HCT116 (cell line): ENCODE measurements around the gene CCDC154. TPM values are rescaled to one million over a fixed set of nuclear protein-coding genes. Genes with fewer than 3 reads are reported as not detected.

ENCODE experiments used
- ATAC-seq: fragments of 200-7000 bp; cut with Tn5 transposase; 2 replicates; pipeline ENCODE4 v1.9.1; 2020; ENCODE audit warnings: mild to moderate bottlenecking, moderate library complexity
- BruUV-seq: library from RNA; stranded (reverse); fragments of 400-500 nt; replicated peaks from 2 replicates; lab custom pipeline; 2021; lab: Mats Ljungman, UMichigan
- CTCF ChIA-PET: fragments of 300-600 bp; sonication (Branson Sonifier 250); formaldehyde crosslinking; loops from one replicate; lab custom pipeline; 2021; ENCODE audit warnings: antibody characterized with exemption; lab: Charles Lee
- POLR2A ChIA-PET: fragments of 300-600, 350-600 bp; sonication (Branson Sonifier 250); formaldehyde crosslinking; loops from one replicate; lab custom pipeline; 2021; ENCODE audit warnings: antibody characterized with exemption; lab: Charles Lee
- RAD21 ChIA-PET, 2 experiments: fragments of 300-600 bp; sonication (Branson Sonifier 250); formaldehyde crosslinking; loops; one replicate each; lab custom pipeline; 2023; ENCODE audit warnings: low total read pairs in 2 of 2; ENCODE audit not compliant: uncharacterized antibody in 2 of 2, unreplicated experiment in 2 of 2, low non-redundant PET in 1 of 2; lab: Charles Lee
- DNase-seq: peaks from one replicate; pipeline ENCODE4 v3.0.0-alpha.2; 2010; ENCODE audit warnings: low read depth, low spot score
- H2AFZ ChIP-seq: fragments of 200-600 bp; shearing (Covaris generic), sonication (generic); 2 replicates; pipeline ENCODE4 v1.6.1; 2017; ENCODE audit warnings: low read depth, mixed run types, mixed read lengths, antibody characterized with exemption, low read length; ENCODE audit not compliant: poor library complexity, severe bottlenecking
- H3K27ac ChIP-seq: 2 replicates; pipeline ENCODE4 v1.5.1; 2012; ENCODE audit warnings: low read depth, low read length
- H3K27me3 ChIP-seq: fragments of 200-600 bp; sonication (generic); 2 replicates; pipeline ENCODE4 v1.6.1; 2016; ENCODE audit warnings: mixed run types, low read length, mixed read lengths; ENCODE audit not compliant: insufficient read depth
- H3K36me3 ChIP-seq, 2 experiments: fragments of 200-500 bp in 1 of 2; fragments of 200-600 bp in 1 of 2; sonication (Bioruptor generic) in 1 of 2; sonication (generic) in 1 of 2; 2 replicates each; pipeline versions ENCODE4 v1.5.1 to v1.6.1; 2014 to 2016; ENCODE audit warnings: low read length in 2 of 2, inconsistent platforms in 1 of 2, mixed read lengths in 1 of 2, mixed run types in 1 of 2; ENCODE audit not compliant: insufficient read depth in 2 of 2, control insufficient read depth in 1 of 2
- H3K4me1 ChIP-seq, 2 experiments: fragments of 200-600 bp in 1 of 2; sonication (generic) in 1 of 2; 2 replicates each; pipeline versions ENCODE4 v1.5.1 to v1.6.1; 2012 to 2017; ENCODE audit warnings: low read length in 2 of 2, inconsistent platforms in 1 of 2, mild to moderate bottlenecking in 1 of 2, mixed read lengths in 1 of 2, mixed run types in 1 of 2, moderate library complexity in 1 of 2; ENCODE audit not compliant: insufficient read depth in 2 of 2, control insufficient read depth in 1 of 2
- H3K4me2 ChIP-seq: fragments of 200-600 bp; sonication (generic); 2 replicates; pipeline ENCODE4 v1.6.1; 2017; ENCODE audit warnings: mixed run types, low read length, mixed read lengths
- H3K4me3 ChIP-seq, 2 experiments: fragments of 200-600 bp in 1 of 2; sonication (generic) in 1 of 2; replicated peaks in 1 of 2; 2 replicates each; pipeline ENCODE4 v1.5.1; 2011 to 2016; ENCODE audit warnings: low read length in 2 of 2, control low read depth in 1 of 2, low read depth in 1 of 2, mild to moderate bottlenecking in 1 of 2, mixed read lengths in 1 of 2, mixed run types in 1 of 2
- H3K79me2 ChIP-seq: fragments of 200-600 bp; sonication (generic); 2 replicates; pipeline ENCODE4 v1.6.1; 2017; ENCODE audit warnings: mild to moderate bottlenecking, mixed run types, low read length, moderate library complexity, mixed read lengths; ENCODE audit not compliant: insufficient read depth
- H3K9ac ChIP-seq: fragments of 200-600 bp; sonication (generic); 2 replicates; pipeline ENCODE4 v1.6.1; 2016; ENCODE audit warnings: low read length, mixed read lengths
- H3K9me2 ChIP-seq: fragments of 200-600 bp; sonication (generic), shearing (Covaris generic); 2 replicates; pipeline ENCODE4 v1.6.1; 2017; ENCODE audit warnings: mixed run types, mild to moderate bottlenecking, moderate library complexity; ENCODE audit not compliant: insufficient read depth
- H3K9me3 ChIP-seq, 2 experiments: fragments of 200-500 bp in 1 of 2; fragments of 200-600 bp in 1 of 2; sonication (Bioruptor generic) in 1 of 2; sonication (generic) in 1 of 2; 2 replicates each; pipeline ENCODE4 v1.6.1; 2014 to 2017; ENCODE audit warnings: low read length in 2 of 2, mixed read lengths in 2 of 2, inconsistent platforms in 1 of 2, low read depth in 1 of 2, mild to moderate bottlenecking in 1 of 2, mixed run types in 1 of 2, moderate library complexity in 1 of 2; ENCODE audit not compliant: control insufficient read depth in 1 of 2, insufficient read depth in 1 of 2
- H4K20me1 ChIP-seq: fragments of 200-600 bp; sonication (generic), shearing (Covaris generic); 2 replicates; pipeline ENCODE4 v1.6.1; 2017; ENCODE audit warnings: mixed run types, mild to moderate bottlenecking, moderate library complexity; ENCODE audit not compliant: insufficient read depth
- CEBPB ChIP-seq: IDR thresholded peaks from 2 replicates; pipeline ENCODE4 v1.6.1; 2012; ENCODE audit warnings: low read depth
- CTCF ChIP-seq, 3 experiments: fragments of 200-600 bp in 1 of 3; sonication (generic) in 1 of 3; IDR thresholded peaks in 2 of 3; conservative IDR thresholded peaks in 1 of 3; 2 replicates each; pipeline ENCODE4 v1.5.1; 2012 to 2017; ENCODE audit warnings: low read depth in 2 of 3, low read length in 2 of 3, antibody characterized with exemption in 1 of 3, borderline replicate concordance in 1 of 3, control low read depth in 1 of 3, mild to moderate bottlenecking in 1 of 3, mixed read lengths in 1 of 3, mixed run types in 1 of 3, moderate library complexity in 1 of 3; ENCODE audit not compliant: insufficient read depth in 1 of 3
- ELF1 ChIP-seq: IDR thresholded peaks from 2 replicates; pipeline ENCODE4 v1.6.1; 2012; ENCODE audit warnings: low read depth, borderline replicate concordance
- EZH2 ChIP-seq: fragments of 200-600 bp; sonication (generic); IDR thresholded peaks from 2 replicates; pipeline ENCODE4 v1.6.1; 2017; ENCODE audit warnings: antibody characterized with exemption, mixed run types
- EZH2phosphoT487 ChIP-seq: fragments of 200-600 bp; IDR thresholded peaks from 2 replicates; pipeline ENCODE4 v1.6.1; 2018; ENCODE audit warnings: antibody characterized with exemption, borderline replicate concordance
- FOSL1 ChIP-seq: IDR thresholded peaks from 2 replicates; pipeline ENCODE4 v1.6.1; 2012; ENCODE audit warnings: low read depth
- JUND ChIP-seq: IDR thresholded peaks from 2 replicates; pipeline ENCODE4 v1.6.1; 2012
- MAX ChIP-seq: IDR thresholded peaks from 2 replicates; pipeline ENCODE4 v1.6.1; 2012
- POLR2A ChIP-seq: IDR thresholded peaks from 2 replicates; pipeline ENCODE4 v1.7.0; 2011; ENCODE audit warnings: borderline replicate concordance; ENCODE audit not compliant: insufficient read depth, insufficient read length; ENCODE audit errors: extremely low read depth
- RAD21 ChIP-seq: IDR thresholded peaks from 2 replicates; pipeline ENCODE4 v1.6.1; 2012; ENCODE audit warnings: low read depth, mild to moderate bottlenecking
- SIN3A ChIP-seq: IDR thresholded peaks from 2 replicates; pipeline ENCODE4 v1.6.1; 2012; ENCODE audit warnings: low read depth
- SRF ChIP-seq: IDR thresholded peaks from 2 replicates; pipeline ENCODE4 v1.6.1; 2012; ENCODE audit warnings: low read depth
- TCF7L2 ChIP-seq: IDR thresholded peaks from 2 replicates; pipeline ENCODE4 v1.7.0; 2011; ENCODE audit warnings: borderline replicate concordance, inconsistent platforms; ENCODE audit not compliant: insufficient read depth, insufficient read length; ENCODE audit errors: extremely low read depth
- YY1 ChIP-seq: IDR thresholded peaks from 2 replicates; pipeline ENCODE4 v1.6.1; 2011; ENCODE audit warnings: low read length, low read depth, moderate library complexity, mild to moderate bottlenecking; ENCODE audit not compliant: insufficient replicate concordance; ENCODE audit errors: extremely low read depth
- ZFX ChIP-seq: fragments of 450-650 bp; IDR thresholded peaks from 2 replicates; pipeline ENCODE4 v1.6.1; 2017
- ZNF274 ChIP-seq: fragments of 200-500 bp; sonication (Bioruptor generic); IDR thresholded peaks from 2 replicates; pipeline ENCODE4 v1.6.1; 2014; ENCODE audit warnings: mild to moderate bottlenecking, low read depth, low read length, inconsistent platforms
- intact Hi-C: fragments of 100-400 bp; cut with micrococcal nuclease; formaldehyde crosslinking; loops from 2 replicates; pipeline ENCODE4 v1.10.0; 2022
- total RNA-seq: library from RNA; stranded (reverse); gene quantifications from one replicate; pipeline ENCODE4 v1.2.1, GENCODE V29; 2021; ENCODE audit not compliant: unreplicated experiment
- TF ChIP-seq, protein P1 (sequence below): IDR thresholded peaks from 2 replicates; pipeline ENCODE4 v1.6.1; 2012
- TF ChIP-seq, protein P2 (sequence below): IDR thresholded peaks from 2 replicates; pipeline ENCODE4 v1.6.1; 2012; ENCODE audit warnings: low read depth
- TF ChIP-seq, protein P3 (sequence below): IDR thresholded peaks from 2 replicates; pipeline ENCODE4 v1.6.1; 2011; ENCODE audit warnings: mild to moderate bottlenecking, low read length, moderate library complexity; ENCODE audit not compliant: insufficient replicate concordance; ENCODE audit errors: extremely low read depth

Gene CCDC154
- total RNA-seq, 1 experiment from 2014 or later: 1.7 TPM

DNA sequence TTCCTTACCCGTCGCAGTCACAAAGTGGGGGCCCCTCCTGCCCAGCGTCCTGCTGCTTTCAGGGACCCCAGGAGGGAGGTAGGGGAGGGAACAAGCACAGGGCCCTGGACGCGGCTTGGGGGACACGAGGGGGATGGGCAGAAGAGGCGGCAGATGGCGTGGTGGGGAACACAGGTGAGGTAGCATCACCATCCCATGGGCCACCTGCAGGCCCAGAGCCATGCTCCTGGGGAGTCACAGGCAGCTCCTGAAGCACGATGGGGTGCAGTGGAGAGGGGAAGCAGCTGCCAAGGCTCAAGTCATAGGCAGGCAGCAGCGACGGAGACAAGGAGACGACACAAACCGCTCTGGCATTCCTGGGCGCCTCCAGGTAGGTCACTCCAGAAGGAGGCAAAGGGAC lies 40.6 kb downstream of the CCDC154 start:
- no peaks in the 10 kb centered on the region for H3K36me3 ChIP-seq
- H3K4me2 ChIP-seq: no peak overlapping the region
- H3K27me3 ChIP-seq: no peaks in the 10 kb centered on the region
- ATAC-seq: no peak
- no TSS peak for BruUV-seq
- no peaks in the 10 kb centered on the region for H4K20me1 ChIP-seq
- H3K9me2 ChIP-seq: no peaks in the 10 kb centered on the region
- no peaks in the 10 kb centered on the region for H3K9me3 ChIP-seq
- no peak overlapping the region for H3K9ac ChIP-seq
- H3K79me2 ChIP-seq: 0 out of 2 replicates have a peak, but pooled peaks cover 4% of the 10 kb centered on the region
- ChIA-PET CTCF (no interaction called here), POLR2A (no interaction called here), RAD21 (no interaction called here)
- intact Hi-C loops: no loop called here
- H3K4me1 ChIP-seq: peaks cover 9 to 12% of the 10 kb centered on the region in 2 experiments
- no peak overlapping the region for H3K27ac ChIP-seq
- TF ChIP-seq, protein P1, sequence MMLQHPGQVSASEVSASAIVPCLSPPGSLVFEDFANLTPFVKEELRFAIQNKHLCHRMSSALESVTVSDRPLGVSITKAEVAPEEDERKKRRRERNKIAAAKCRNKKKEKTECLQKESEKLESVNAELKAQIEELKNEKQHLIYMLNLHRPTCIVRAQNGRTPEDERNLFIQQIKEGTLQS: no peak
- no peak for TF ChIP-seq CTCF (IDR thresholded peaks at IDR 0.05 in 2 of 3, conservative IDR thresholded peaks at IDR 0.05 in 1 of 3; ENCODE audit: borderline replicate concordance in 1 of 3, insufficient read depth in 1 of 3, low read depth in 2 of 3, low read length in 2 of 3)
- TF ChIP-seq SIN3A: no peak
- no peak for TF ChIP-seq EZH2phosphoT487
- no peak for TF ChIP-seq TCF7L2
- TF ChIP-seq CEBPB: no peak
- no peak for TF ChIP-seq ELF1
- TF ChIP-seq EZH2: no peak
- TF ChIP-seq YY1: no peak
- TF ChIP-seq RAD21: no peak
- no peak for TF ChIP-seq JUND
- no peak for TF ChIP-seq ZNF274
- no peak for TF ChIP-seq ZFX
- TF ChIP-seq, protein P2, sequence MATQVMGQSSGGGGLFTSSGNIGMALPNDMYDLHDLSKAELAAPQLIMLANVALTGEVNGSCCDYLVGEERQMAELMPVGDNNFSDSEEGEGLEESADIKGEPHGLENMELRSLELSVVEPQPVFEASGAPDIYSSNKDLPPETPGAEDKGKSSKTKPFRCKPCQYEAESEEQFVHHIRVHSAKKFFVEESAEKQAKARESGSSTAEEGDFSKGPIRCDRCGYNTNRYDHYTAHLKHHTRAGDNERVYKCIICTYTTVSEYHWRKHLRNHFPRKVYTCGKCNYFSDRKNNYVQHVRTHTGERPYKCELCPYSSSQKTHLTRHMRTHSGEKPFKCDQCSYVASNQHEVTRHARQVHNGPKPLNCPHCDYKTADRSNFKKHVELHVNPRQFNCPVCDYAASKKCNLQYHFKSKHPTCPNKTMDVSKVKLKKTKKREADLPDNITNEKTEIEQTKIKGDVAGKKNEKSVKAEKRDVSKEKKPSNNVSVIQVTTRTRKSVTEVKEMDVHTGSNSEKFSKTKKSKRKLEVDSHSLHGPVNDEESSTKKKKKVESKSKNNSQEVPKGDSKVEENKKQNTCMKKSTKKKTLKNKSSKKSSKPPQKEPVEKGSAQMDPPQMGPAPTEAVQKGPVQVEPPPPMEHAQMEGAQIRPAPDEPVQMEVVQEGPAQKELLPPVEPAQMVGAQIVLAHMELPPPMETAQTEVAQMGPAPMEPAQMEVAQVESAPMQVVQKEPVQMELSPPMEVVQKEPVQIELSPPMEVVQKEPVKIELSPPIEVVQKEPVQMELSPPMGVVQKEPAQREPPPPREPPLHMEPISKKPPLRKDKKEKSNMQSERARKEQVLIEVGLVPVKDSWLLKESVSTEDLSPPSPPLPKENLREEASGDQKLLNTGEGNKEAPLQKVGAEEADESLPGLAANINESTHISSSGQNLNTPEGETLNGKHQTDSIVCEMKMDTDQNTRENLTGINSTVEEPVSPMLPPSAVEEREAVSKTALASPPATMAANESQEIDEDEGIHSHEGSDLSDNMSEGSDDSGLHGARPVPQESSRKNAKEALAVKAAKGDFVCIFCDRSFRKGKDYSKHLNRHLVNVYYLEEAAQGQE: no peak
- no peak for TF ChIP-seq MAX
- TF ChIP-seq, protein P3, sequence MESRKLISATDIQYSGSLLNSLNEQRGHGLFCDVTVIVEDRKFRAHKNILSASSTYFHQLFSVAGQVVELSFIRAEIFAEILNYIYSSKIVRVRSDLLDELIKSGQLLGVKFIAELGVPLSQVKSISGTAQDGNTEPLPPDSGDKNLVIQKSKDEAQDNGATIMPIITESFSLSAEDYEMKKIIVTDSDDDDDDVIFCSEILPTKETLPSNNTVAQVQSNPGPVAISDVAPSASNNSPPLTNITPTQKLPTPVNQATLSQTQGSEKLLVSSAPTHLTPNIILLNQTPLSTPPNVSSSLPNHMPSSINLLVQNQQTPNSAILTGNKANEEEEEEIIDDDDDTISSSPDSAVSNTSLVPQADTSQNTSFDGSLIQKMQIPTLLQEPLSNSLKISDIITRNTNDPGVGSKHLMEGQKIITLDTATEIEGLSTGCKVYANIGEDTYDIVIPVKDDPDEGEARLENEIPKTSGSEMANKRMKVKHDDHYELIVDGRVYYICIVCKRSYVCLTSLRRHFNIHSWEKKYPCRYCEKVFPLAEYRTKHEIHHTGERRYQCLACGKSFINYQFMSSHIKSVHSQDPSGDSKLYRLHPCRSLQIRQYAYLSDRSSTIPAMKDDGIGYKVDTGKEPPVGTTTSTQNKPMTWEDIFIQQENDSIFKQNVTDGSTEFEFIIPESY: no peak
- TF ChIP-seq SRF: no peak
- no peak for TF ChIP-seq POLR2A
- TF ChIP-seq FOSL1: no peak
- TF ChIP-seq, all 23 proteins: peak for 0
- Histone ChIP-seq H2AFZ (no peak overlapping the region), H3K4me3 (no peak overlapping the region)
- no peak for DNase-seq
